DMS79 treated with DMSO at 0.1 percent for 48 hours (cell line): ENCODE data around the gene IFT27.
"Not testable (repeated sequence)": the region's sequence is repeated elsewhere in the genome, so short reads cannot be mapped to it uniquely, and the experiment has no call there.

Experiments
- DNase-seq: peaks from one replicate; lab custom pipeline; 2025; lab: John Stamatoyannopoulos, UW

The IFT27 gene

GRCh38 chr22:36765131-36765942 lies 10.6 kb downstream of the IFT27 start:
- DNase-seq, result no peak

DNA sequence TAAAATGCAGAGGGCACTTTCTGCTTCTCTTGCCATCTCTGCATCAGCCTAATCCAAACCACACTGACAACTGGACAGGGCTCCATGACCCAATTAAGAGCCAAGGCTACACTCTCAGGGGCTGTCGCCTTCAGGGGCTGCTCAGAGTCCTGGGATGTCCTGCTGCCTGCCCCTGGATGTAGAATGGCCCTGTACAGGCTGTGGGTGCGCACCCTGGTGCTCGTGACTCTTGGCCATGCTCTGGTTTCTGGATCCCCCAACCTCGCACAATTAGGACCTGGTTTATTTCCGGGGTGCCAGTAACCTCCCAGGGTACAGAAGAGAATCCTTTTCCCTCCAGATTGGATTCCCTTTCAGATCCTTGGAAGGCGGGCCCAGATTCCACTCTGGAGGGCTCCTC lies 11.3 kb downstream of the IFT27 start:
- no peak for DNase-seq

DNA sequence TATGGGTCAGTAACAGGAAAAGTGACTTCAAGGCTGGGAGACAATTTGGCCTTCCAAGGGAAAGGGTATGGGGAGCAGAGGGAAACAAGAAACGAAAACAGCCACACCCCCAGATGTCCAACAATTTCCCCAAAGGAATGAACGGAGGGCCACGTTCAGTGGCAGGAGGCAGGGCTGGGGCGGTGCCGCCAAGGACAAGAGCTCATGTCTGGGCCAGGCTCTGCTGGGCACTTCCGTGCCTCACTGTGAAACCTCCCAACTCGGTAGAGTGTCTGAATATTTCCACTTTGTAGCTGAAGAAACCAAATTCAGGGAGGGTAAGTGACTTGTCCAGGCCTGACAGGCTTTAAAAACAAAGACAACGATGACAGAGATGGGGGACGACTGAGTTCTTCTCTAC lies 11.9 kb downstream of the IFT27 start:
- DNase-seq, result no peak

DNA sequence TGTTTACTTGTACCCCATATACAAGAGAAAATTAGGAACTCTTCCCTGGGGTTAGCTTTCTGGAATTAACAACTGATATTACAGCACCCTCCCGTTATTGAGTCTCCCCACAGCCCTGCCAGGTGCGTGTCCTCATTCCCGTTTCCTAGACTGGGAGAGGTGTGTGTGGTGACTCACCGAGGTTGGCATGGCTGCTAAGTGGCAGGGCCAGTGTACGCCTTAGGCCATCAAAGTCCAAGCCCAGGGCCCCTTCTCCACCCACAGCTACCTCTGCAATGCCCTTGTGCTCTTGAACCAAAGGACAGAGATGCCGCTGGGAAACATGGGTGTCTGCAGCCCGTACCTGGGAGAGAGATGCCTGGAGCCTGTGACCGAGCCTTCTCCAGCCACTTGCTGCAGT lies 12.3 kb downstream of the IFT27 start:
- no peak for DNase-seq

DNA sequence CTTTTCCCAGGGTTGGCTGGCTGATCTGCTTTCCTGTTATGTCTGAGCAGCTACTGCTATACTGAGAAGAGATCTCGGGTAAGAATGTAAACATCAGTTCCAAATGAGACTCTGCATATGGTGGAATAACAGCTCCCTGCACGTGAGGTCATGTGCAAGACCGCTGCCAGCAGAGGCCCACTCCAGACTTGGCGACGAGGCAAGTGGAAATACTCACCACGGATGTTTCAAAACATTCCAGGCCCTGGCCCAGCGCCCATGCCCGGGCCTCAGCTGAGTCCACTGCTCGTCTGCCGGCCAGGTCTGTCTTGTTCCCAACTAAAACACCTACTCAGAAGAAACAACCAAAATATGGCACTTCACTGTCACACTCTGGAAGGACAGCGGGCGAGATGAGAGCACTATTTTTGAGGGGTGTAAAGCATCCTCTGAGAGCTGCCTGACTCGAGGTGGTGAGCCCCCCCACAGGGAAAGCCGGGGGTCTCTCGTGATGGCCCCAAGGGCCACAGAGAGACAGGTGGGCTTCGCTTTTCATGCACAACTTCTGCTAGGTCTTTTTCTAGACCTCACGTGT lies 13.1 kb downstream of the IFT27 start:
- no peak for DNase-seq

DNA sequence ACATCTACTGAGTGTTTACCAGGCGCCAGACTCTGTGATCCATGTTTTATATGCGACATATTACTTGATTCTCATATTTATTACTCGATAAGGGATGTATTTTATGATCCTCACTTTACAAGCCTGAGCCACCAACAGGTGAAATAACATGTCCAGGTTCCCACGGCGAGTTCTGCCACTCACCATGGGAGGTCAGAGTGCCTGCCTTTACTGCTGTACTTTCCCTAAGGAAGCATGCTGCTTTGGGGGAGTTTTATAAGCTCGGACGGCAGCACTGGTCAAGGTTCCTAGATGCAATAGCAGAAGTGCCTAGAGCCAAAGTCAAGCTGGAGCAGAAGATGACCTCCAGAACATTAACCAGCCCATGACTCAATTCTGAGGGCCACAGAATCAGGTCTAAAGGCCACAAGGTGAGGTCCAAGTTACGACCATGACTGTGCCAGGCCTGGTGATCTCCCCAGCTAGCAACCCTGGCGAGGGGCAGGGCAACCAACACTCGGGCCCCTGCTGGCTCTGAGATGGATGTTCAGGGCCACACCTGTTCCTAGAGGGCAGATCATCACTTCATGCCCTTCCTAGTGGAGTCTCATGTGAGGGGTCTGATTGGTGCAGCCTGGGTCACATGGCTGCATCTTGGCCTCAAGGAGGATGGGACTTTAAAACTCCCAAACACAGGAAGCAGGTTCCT lies 14.2 kb downstream of the IFT27 start:
- DNase-seq, result no peak

GRCh38 chr22:36760786-36761185 lies 15.1 kb downstream of the IFT27 start:
- no peak for DNase-seq

DNA sequence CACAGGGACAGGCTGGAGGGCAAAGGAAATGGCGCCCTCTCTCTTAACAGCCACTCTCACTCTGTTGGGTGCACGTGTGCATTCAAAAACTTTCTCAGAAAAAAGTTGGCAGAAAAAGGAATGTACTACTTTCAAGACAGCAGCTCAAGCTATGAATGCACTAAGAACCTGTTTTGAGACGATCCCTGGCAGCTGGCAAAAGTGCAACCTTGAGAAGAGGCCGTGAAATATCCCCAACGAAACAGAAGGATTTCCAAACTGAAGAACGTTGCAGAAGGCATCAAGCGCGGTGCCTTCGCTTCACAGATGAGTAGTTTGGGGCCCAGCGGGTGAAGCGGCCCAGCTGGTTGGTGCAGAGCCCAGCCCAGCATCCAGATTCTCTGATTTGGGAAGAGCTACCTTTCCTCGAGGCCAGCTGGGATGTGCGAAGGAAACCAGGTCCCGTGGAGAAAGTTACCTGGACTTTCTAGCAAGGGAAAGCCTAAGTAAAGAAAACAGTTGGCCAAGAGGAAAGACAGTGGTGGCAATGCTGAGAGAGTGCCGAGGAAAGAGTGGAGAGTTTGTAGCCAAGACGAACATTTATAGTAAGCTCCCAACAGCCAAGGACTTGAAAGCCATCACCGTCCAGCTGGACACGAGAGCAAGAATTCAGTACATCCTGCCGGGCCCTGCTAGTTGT lies 16.3 kb downstream of the IFT27 start:
- no peak for DNase-seq

GRCh38 chr22:36758792-36759271 lies 17.1 kb downstream of the IFT27 start:
- no peak for DNase-seq

DNA sequence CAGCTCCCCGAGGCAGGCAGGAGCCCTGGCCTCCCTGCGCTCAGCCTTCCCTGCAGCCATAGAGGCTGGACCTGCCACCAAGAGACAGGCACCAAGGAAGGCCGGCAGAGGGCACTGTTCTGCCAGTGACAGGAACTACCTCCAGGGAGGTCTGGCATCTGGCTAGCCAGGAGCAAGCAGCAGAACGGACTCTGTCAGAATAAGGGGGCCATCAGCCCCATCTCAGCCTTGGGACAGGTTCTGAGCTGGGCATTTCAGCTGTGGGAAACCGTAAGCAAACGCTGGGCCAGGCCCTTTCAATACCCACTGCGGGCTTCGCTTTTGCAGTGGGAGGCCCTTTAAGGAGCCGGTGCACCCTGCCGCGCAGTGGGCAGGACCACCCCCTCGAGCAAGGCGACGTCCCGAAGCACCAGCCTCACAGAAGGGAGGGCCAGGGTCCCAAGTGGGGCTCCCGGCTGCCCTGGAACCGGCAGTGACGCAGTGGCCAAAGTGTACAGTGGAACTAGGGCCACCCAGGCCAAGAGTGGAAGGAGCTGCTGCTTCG lies 18.2 kb downstream of the IFT27 start:
- peak; percentile 34 for DNase-seq

GRCh38 chr22:36756746-36757655 lies 18.9 kb downstream of the IFT27 start:
- no peak for DNase-seq

DNA sequence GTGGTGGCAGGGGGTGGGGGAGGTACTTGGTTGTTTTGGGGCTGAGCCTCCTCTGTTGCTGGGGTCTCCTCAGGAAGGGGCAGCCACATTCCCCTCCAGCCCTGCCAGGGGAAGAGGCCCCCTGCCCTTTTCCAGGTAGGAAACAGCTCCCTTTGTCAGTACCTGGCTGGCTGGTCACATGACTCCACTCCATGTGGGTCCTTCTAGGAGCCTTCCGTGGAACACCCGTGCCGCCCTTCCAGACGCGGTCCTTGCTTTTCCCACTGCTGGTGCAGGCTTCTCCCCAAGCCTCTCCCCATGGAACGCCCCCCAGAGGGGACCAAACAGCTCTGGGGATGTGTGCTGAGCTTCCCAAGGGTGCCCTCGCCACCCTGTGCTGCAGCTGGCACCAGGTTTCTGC lies 19.9 kb downstream of the IFT27 start:
- DNase-seq, result no peak

- DNase-seq, result no peak
These were observed 20.6 kb downstream of the IFT27 start for GRCh38 chr22:36755316-36755715.

DNA sequence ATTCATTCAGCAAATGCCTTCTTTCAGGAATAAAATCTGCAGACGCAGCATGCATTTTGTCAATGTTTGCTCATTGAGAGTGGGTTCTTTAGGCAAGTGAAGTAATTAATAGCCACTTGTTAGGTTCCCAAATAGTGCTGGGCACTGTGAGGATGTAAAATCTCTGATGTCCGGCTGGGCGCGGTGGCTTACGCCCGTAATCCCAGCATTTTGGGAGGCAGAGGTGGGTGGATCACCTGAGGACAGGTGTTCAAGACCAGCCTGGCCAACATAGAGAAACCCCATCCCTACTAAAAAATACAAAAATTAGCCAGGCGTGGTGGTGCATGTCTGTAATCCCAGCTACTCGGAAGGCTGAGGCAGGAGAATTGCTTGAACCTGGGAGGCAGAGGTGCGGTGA lies 21.0 kb downstream of the IFT27 start:
- not testable (repeated sequence) for DNase-seq

DNA sequence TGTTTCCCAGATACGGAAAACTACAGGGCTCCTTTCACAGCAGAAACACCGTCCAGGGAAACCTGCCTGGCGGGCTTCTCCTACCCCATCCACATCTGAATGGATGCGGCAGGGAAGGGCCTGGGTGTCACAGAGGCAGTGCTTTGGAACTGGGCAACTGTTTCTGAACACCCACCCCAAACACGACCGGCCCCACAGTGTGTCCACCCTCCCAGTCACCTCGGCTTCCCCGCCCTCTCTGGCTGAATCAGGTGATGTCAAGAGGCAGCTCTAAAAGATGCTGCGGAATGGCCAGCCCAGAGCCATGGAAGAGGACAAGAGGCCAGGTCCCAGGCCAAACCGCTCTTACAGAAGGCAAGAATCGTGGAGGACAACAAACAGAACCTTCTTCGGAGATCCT lies 22.0 kb downstream of the IFT27 start:
- DNase-seq, result no peak

DNA sequence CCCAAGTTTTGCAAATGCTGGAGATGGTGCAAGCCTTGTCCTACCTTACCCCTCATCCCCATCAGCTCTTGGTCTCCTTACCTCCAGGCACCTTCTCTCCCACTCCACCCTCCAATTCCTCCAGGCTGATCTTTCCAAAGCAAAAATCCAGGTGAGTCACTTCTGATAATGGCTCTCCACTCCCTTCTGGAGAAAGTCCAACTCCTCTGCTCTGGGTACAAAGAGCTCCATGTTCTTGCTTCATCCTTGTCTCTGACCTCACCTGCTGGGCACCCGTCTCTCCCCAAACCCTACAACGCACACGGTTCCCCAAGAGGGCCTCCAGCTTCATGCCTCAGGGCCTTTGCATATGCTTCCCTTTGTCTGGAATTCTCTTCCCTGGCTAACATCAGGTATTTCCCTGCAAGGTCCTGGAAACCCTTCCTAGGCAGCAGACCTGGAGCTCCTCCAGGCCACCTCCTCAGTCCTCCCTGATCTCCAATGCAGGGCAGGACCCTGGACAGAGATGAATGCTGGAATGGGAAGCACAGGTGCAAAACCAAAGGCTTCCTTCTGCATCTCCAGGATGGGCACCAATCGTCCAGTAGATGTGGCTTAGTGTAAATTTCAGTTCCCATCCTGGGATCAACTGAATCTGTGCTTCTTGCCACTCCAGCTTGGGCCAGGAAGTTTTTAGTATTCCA lies 22.7 kb downstream of the IFT27 start:
- no peak for DNase-seq

GRCh38 chr22:36746375-36746970 lies 29.4 kb downstream of the IFT27 start:
- DNase-seq, result no peak

GRCh38 chr22:36745301-36745995 lies 30.5 kb downstream of the IFT27 start:
- no peak for DNase-seq

- DNase-seq, result no peak
These were observed 31.1 kb downstream of the IFT27 start for GRCh38 chr22:36744791-36745190.

GRCh38 chr22:36744413-36744765 lies 31.5 kb downstream of the IFT27 start:
- no peak for DNase-seq
